ENCODE data around the gene PLAAT4.
"Not testable (repeated sequence)": the region's sequence is repeated elsewhere in the genome, so short reads cannot be mapped to it uniquely, and the experiment has no call there.

PLAAT4 gene

GRCh38 chr11:63543711-63544110 lies 7.1 kb downstream of the PLAAT4 start:
- TF ChIP-seq CTCF (conservative IDR thresholded peaks at IDR 0.05; ENCODE audit: low read depth, low read length) = no peak
- DNase-seq (ENCODE audit: low read depth) = no peak
- no peak overlapping the region for H3K4me3 ChIP-seq (ENCODE audit: low read length)

GRCh38 chr11:63547061-63547460 lies 10.5 kb downstream of the PLAAT4 start:
- no peak for DNase-seq (ENCODE audit: low read depth)
- no peak for TF ChIP-seq CTCF (conservative IDR thresholded peaks at IDR 0.05; ENCODE audit: low read depth, low read length)
- no peak overlapping the region for H3K4me3 ChIP-seq (ENCODE audit: low read length)

- no peak for TF ChIP-seq CTCF (conservative IDR thresholded peaks at IDR 0.05; ENCODE audit: low read depth, low read length)
- H3K4me3 ChIP-seq (ENCODE audit: low read length) = no peak overlapping the region
- no peak for DNase-seq (ENCODE audit: low read depth)
These were observed 11.6 kb downstream of the PLAAT4 start for GRCh38 chr11:63548178-63548577.

- DNase-seq (ENCODE audit: low read depth) = no peak
- no peak overlapping the region for H3K4me3 ChIP-seq (ENCODE audit: low read length)
- no peak for TF ChIP-seq CTCF (conservative IDR thresholded peaks at IDR 0.05; ENCODE audit: low read depth, low read length)
These were observed 12.8 kb downstream of the PLAAT4 start for GRCh38 chr11:63549411-63549810.

- DNase-seq (ENCODE audit: low read depth); H3K4me3 ChIP-seq (ENCODE audit: low read length): not testable (repeated sequence)
These were observed 13.6 kb downstream of the PLAAT4 start for GRCh38 chr11:63550156-63550700.

- no peak for TF ChIP-seq CTCF (conservative IDR thresholded peaks at IDR 0.05; ENCODE audit: low read depth, low read length)
- no peak for DNase-seq (ENCODE audit: low read depth)
- H3K4me3 ChIP-seq (ENCODE audit: low read length) = no peak overlapping the region
These were observed 14.7 kb downstream of the PLAAT4 start for GRCh38 chr11:63551091-63551888.

- TF ChIP-seq CTCF (conservative IDR thresholded peaks at IDR 0.05; ENCODE audit: low read depth, low read length) = no peak
- no peak overlapping the region for H3K4me3 ChIP-seq (ENCODE audit: low read length)
- no peak for DNase-seq (ENCODE audit: low read depth)
These were observed 15.3 kb downstream of the PLAAT4 start for GRCh38 chr11:63551889-63552266.

All from retinal pigment epithelial cell (primary cell).